Subcutaneous adipose tissue (tissue), 4 donors: ENCODE measurements around the gene SELPLG. TPM values are rescaled to one million over a fixed set of nuclear protein-coding genes. Genes with fewer than 3 reads are reported as not detected.

Experiments used
- total RNA-seq, 4 donors: library from RNA; depleted of rRNA; stranded (reverse); fragments of >200 nt; gene quantifications; one replicate each; pipeline ENCODE4 v1.1.0, GENCODE V29; 2016
- TF ChIP-seq, protein P1 (sequence below): fragments of 450-650 bp; IDR thresholded peaks from one replicate; pipeline ENCODE4 v1.5.1; 2016; ENCODE audit warnings: low read depth, mild to moderate bottlenecking, control low read depth, antibody characterized with exemption, moderate library complexity

The SELPLG gene
- total RNA-seq, 4 donors from 2014 or later, result 4.3 to 28.0 (median 15.4) TPM

DNA sequence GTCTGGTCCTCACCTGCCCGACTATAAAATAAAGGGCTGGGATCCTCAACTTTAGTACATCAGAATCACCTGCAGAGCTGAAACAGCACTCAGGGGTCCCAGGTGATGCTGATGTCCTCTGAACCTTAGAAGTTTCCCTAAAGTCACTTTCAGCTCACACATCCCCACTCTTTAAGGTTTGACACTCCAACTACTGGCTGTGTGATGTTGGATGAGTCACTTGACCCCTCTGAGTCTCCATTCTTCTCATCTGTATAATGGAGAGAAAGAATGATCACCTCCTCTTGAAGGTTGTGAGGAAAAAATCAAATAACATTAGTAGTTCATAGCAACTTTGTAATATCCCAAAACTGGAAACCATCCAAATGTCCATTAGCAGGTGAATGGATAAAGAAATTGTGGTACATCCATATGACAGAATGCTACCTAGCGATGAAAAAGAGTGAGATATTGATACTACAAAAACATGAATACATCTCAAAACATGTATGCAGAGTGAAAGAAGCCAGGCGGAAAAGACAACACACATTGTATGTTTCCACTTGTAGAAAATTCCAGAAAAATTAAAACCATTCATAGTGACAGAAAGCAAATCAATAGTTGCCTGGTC, 49.1 kb downstream of the SELPLG start:
- TF ChIP-seq, protein P1, sequence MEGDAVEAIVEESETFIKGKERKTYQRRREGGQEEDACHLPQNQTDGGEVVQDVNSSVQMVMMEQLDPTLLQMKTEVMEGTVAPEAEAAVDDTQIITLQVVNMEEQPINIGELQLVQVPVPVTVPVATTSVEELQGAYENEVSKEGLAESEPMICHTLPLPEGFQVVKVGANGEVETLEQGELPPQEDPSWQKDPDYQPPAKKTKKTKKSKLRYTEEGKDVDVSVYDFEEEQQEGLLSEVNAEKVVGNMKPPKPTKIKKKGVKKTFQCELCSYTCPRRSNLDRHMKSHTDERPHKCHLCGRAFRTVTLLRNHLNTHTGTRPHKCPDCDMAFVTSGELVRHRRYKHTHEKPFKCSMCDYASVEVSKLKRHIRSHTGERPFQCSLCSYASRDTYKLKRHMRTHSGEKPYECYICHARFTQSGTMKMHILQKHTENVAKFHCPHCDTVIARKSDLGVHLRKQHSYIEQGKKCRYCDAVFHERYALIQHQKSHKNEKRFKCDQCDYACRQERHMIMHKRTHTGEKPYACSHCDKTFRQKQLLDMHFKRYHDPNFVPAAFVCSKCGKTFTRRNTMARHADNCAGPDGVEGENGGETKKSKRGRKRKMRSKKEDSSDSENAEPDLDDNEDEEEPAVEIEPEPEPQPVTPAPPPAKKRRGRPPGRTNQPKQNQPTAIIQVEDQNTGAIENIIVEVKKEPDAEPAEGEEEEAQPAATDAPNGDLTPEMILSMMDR, result no peak

DNA sequence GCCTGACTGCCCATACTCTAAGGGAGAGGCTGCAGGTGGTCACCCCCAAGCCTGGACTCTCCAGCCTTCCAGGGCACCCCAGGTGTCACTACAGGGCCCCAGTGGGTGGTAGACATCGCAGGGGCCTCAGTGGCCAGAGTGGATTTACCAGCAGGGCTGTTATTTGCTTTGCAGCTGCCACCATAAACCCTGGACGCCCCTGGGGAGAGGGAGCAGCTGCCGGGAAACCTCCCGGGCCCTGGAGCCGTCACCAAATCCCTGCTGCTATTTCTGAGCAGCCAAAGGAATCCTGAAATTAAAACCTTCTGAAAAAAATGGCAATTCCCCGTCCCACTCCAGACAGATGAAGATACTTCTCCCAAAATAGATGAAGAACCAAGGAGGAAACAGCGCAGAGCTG, 49.7 kb downstream of the SELPLG start:
- TF ChIP-seq, protein P1, result no peak

DNA sequence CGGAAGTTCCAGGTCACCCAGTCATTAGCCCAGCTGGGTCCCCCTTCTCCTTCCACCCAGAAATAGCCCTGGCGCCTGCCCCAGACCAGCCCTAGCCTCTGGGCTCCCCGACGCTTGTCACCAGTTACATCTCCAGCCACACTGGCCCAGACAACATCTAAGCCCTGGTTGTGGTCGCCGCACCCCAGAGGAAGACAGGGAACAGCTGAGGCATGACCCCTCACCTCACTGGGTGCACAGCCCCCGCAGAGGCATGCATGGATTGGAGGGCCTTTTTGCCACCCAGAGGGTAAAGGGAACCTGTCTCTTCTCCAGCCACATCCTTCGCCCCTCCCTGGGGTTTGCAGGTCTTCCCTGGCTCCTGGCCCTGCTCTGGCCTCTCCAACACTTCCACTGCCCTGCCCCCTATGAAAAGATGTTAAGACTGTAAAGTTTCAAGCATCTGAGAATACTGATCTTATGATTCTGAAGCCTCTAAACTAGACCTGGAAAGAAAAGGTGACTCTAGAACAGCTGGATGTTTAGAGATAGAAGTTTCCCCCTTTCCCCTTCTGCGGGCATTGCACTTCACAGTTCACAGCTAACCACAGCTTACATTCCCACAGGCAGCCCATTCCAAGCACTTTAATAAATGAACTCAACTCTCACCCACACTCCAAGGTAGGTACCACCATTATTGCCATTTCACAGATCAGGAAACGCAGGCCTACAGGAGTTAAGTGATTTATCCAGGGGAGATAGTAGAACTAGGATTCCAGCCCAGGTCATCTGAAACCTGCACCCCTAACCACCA, 50.5 kb downstream of the SELPLG start:
- TF ChIP-seq, protein P1, result no peak

DNA sequence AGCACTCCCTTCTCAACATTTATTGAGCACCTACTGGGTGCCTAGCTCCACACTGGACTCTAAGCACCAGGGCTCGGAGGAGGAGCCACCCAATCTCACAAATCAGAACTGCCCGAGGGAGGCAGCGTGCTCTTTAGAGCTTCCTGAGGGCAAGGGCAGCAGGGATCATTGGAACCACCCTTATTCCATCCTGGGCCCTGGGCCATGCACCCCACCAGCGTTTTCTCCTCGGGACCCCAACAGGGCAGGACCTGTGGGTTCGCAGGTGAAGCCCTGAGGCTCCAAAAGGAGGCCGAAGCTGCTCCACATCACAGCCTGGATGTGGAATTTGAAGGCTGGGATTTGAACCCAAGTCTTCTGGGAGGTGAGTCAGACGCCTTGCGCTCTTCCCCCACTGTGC, 51.2 kb downstream of the SELPLG start:
- TF ChIP-seq, protein P1, result no peak

DNA sequence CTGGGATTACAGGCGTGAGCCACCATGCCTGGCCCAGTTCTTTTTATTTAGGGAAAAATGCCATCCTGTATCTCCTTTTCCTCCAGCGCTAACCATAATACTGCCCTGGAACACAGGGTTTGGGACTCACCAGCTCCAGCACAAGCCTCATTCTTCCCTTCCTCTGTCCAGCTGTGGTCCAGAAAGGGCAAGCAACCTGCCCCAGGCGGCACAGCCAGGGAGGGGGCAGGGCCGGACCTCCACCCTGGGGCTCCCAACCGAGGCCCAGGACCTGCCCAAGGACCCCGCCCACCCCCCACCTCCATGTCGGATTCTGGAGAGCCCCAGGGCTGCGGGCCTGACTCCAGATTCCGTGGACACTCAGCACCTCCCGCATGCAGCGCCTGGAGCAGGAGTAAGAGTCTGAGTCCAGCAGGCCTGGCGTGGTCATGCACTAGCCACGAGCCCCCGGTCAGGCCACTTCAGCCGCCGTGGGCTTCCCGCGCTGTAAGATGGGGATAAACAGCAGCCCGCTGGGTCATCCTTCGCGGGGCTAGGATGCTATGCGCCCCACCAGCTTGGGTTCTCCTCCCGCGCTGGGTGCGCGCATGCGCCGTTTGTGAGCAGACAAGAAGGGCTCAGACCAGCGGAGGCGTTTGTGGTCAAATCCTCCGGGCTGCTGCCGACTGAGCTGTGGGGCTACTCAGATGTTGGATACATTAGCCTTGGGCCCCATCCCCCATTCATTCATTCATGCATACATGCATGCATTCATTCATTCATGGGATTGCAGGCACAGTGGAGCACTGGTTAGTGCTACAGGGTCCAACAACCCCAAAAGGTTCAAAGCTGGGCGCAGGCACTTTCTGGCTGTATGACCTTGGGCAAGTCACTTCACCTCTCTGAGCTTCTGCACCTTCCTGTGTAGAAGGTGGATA, 52.1 kb downstream of the SELPLG start:
- TF ChIP-seq, protein P1, result no peak

DNA sequence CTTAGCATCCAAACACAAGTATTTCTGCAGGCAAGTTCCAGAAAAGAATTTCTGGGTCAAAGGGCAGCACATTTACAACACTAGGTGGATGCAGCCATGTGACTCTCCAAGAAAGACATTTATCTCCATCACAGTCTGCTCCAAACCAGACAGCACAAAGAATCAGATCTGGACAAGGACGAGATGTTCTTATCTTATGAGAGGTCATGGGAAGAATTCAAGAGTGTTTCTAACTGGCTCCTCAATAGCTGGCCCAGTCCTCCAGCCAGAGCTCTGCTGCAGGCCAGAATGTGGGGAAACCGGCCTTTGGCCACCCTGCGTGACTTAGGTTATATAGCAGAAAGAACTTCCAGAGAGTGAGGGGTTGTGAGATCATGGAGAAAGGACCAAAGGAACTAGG, 53.2 kb downstream of the SELPLG start:
- TF ChIP-seq, protein P1, result no peak

DNA sequence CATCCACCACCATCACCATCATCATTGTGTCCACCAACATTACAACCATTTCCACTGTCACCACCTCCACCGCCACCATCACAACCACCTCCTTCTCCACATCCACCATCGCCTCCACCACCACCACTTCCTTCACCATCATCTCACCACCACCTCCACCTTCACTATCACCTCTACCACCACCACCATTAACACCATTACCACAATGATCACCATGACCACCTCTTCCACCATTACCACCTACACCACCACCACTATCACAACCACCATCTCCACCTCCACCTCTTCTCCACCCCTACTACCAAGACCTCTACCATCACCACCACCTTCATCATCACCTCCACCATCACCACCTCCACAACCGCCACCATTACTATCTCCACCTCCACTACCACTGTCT, 54.9 kb downstream of the SELPLG start:
- TF ChIP-seq, protein P1, result no peak
